Measurements from ENCODE around the gene CALCOCO2. TPM values are rescaled to one million over a fixed set of nuclear protein-coding genes. Genes with fewer than 3 reads are reported as not detected.

Gene CALCOCO2
- polyA plus RNA-seq, 1 donor (not counting 4 experiments of a cell fraction or from before 2014, with no cell fraction given) = 76.0 TPM

GRCh38 chr17:48860456-48860855 is 29.6 kb downstream of the CALCOCO2 start:
- dilution Hi-C loops (cut with MboI; ENCODE audit: extremely low pct_ligation_motif_present, low sequenced_read_pairs) = no loop called here
- Histone ChIP-seq H3K4me1 (ENCODE audit: control insufficient read depth, extremely low read depth, insufficient read depth, low read length) (no peaks in the 10 kb centered on the region), H4K20me1 (ENCODE audit: control insufficient read depth, extremely low read depth, insufficient read depth, low read length) (no peaks in the 10 kb centered on the region), H3K27me3 (ENCODE audit: control insufficient read depth, extremely low read depth, insufficient read depth, low read length) (no peaks in the 10 kb centered on the region), H3K9me1 (ENCODE audit: control insufficient read depth, extremely low read depth, insufficient read depth, low read length) (no peaks in the 10 kb centered on the region), H3K9ac (ENCODE audit: control insufficient read depth, extremely low read depth, insufficient read depth, low read length) (no peak overlapping the region), H3K27ac (ENCODE audit: control insufficient read depth, insufficient read depth, low read length) (no peak overlapping the region), H2AFZ (ENCODE audit: control insufficient read depth, low read length) (no peak overlapping the region), H3K4me2 (ENCODE audit: control insufficient read depth, extremely low read depth, insufficient read depth, low read depth, low read length) (no peak overlapping the region), H3K4me3 (ENCODE audit: control insufficient read depth in 2 of 3, extremely low read depth in 1 of 3, insufficient read depth in 2 of 3, low read depth in 1 of 3, low read length in 3 of 3) (no peak overlapping the region), H3K9me3 (ENCODE audit: control insufficient read depth, low read depth, low read length) (no peaks in the 10 kb centered on the region), H3K79me2 (ENCODE audit: control insufficient read depth, insufficient read depth, low read length) (no peaks in the 10 kb centered on the region), H3K36me3 (ENCODE audit: control insufficient read depth in 2 of 2, extremely low read depth in 1 of 2, insufficient read depth in 2 of 2, low read length in 2 of 2) (peaks cover 10 to 23% of the 10 kb centered on the region in 2 experiments)
- FAIRE-seq (no peak), DNase-seq (ENCODE audit: low read depth, low spot score) (no peak)
- no peak for TF ChIP-seq EZH2 (IDR thresholded peaks at IDR 0.05; ENCODE audit: low read length)
- TF ChIP-seq CTCF (optimal IDR thresholded peaks at IDR 0.05 in 1 of 3, IDR thresholded peaks at IDR 0.05 in 1 of 3, conservative IDR thresholded peaks at IDR 0.05 in 1 of 3; ENCODE audit: extremely low read depth in 1 of 3, insufficient read depth in 2 of 3, low read length in 3 of 3) = no peak

GRCh38 chr17:48868916-48869500 is 38.2 kb downstream of the CALCOCO2 start:
- H3K9me3 ChIP-seq (ENCODE audit: control insufficient read depth, low read depth, low read length) = no peaks in the 10 kb centered on the region
- peaks cover 7% of the 10 kb centered on the region for H3K27me3 ChIP-seq (ENCODE audit: control insufficient read depth, extremely low read depth, insufficient read depth, low read length)
- FAIRE-seq = no peak
- H3K4me2 ChIP-seq (ENCODE audit: control insufficient read depth, extremely low read depth, insufficient read depth, low read depth, low read length) = no peak overlapping the region
- TF ChIP-seq CTCF (optimal IDR thresholded peaks at IDR 0.05 in 1 of 3, IDR thresholded peaks at IDR 0.05 in 1 of 3, conservative IDR thresholded peaks at IDR 0.05 in 1 of 3; ENCODE audit: extremely low read depth in 1 of 3, insufficient read depth in 2 of 3, low read length in 3 of 3) = no peak
- no peak for TF ChIP-seq EZH2 (IDR thresholded peaks at IDR 0.05; ENCODE audit: low read length)
- H3K9me1 ChIP-seq (ENCODE audit: control insufficient read depth, extremely low read depth, insufficient read depth, low read length) = no peaks in the 10 kb centered on the region
- no peak overlapping the region for H3K9ac ChIP-seq (ENCODE audit: control insufficient read depth, extremely low read depth, insufficient read depth, low read length)
- no peaks in the 10 kb centered on the region for H3K79me2 ChIP-seq (ENCODE audit: control insufficient read depth, insufficient read depth, low read length)
- dilution Hi-C loops (cut with MboI; ENCODE audit: extremely low pct_ligation_motif_present, low sequenced_read_pairs) = no loop called here
- no peak overlapping the region for H3K4me3 ChIP-seq (ENCODE audit: control insufficient read depth in 2 of 3, extremely low read depth in 1 of 3, insufficient read depth in 2 of 3, low read depth in 1 of 3, low read length in 3 of 3)
- no peaks in the 10 kb centered on the region for H3K4me1 ChIP-seq (ENCODE audit: control insufficient read depth, extremely low read depth, insufficient read depth, low read length)
- no peak overlapping the region for H2AFZ ChIP-seq (ENCODE audit: control insufficient read depth, low read length)
- no peak overlapping the region for H3K27ac ChIP-seq (ENCODE audit: control insufficient read depth, insufficient read depth, low read length)
- no peak for DNase-seq (ENCODE audit: low read depth, low spot score)
- H3K36me3 ChIP-seq (ENCODE audit: control insufficient read depth in 2 of 2, extremely low read depth in 1 of 2, insufficient read depth in 2 of 2, low read length in 2 of 2) = peaks cover 0 to 5% of the 10 kb centered on the region in 2 experiments
- no peaks in the 10 kb centered on the region for H4K20me1 ChIP-seq (ENCODE audit: control insufficient read depth, extremely low read depth, insufficient read depth, low read length)
